Left cardiac atrium (tissue), 4 donors: Measurements from ENCODE around the gene MATCAP1. TPM values are rescaled to one million over a fixed set of nuclear protein-coding genes. Genes with fewer than 3 reads are reported as not detected.
A peak's percentile ranks its signal among the peaks of the same experiment; 100 is the strongest.

Experiments used
- ATAC-seq, 2 donors: fragments of 200-7000 bp; cut with Tn5 transposase; one replicate each; pipeline ENCODE4 v1.9.1; 2020; ENCODE audit warnings: mild to moderate bottlenecking in 2 of 2, moderate library complexity in 2 of 2
- DNase-seq: peaks from one replicate; pipeline ENCODE4 v3.0.0-alpha.2; 2020
- intact Hi-C, 2 donors: fragments of 100-400 bp; cut with DNase I; formaldehyde crosslinking; loops; one replicate each; pipeline versions ENCODE4 v1.14.1 to v1.15.1; 2022 to 2023
- long read RNA-seq: library from polyadenylated mRNA; unstranded; transcript quantifications from one replicate; pipeline ENCODE4 v2.0.0, GENCODE V29; 2021
- total RNA-seq, 2 donors: library from RNA; stranded (reverse); fragmentation: NEBNext Ultra II Directional; extraction: Animal tissue kit (Norgen Biotek cat#: 25700); gene quantifications; one replicate each; pipeline ENCODE4 v1.2.1, GENCODE V29; 2021
- donor health status: DM: no; HTN: yes; CAD: no.
- donor health status: DM: no; HTN: yes; CAD: no; lungs with severe emphysema.
- donor health status: DM: yes; HTN: yes; CAD: no.
- donor health status: Dilated cardiomyopathy.

MATCAP1 gene
- 10 to 100 TPM; 16.8 to 18.1 TPM for total RNA-seq
- long read RNA-seq, partial matches to known transcripts: 1 of 11 reads
- long read RNA-seq, other reads (novel, unspliced or antisense): 6 of 11 reads

GRCh38 chr16:67183627-67184452, at the start of gene MATCAP1:
TSS of gene MATCAP1 (minus strand) at chr16:67183963. CDS start at chr16:67180610, 3,353 bp downstream.
- ATAC-seq (peak; percentile 94 to 96), DNase-seq (peak; percentile 96)
- intact Hi-C loops: loop anchor here (10.0 kb wide), 2 partner anchors 209 to 289 kb away; no protein-coding TSS in a partner anchor

- intact Hi-C loops: no loop called here
- DNase-seq: peak; percentile 12
- ATAC-seq: no peak
These were observed 47.3 kb upstream of the MATCAP1 start for GRCh38 chr16:67230809-67231660.

GRCh38 chr16:67229906-67230808, 46.4 kb upstream of the MATCAP1 start:
- DNase-seq: peak; percentile 18
- no peak for ATAC-seq
- intact Hi-C loops: no loop called here

- no peak for ATAC-seq
- intact Hi-C loops: no loop called here
- DNase-seq: no peak
These were observed 45.1 kb upstream of the MATCAP1 start for GRCh38 chr16:67228905-67229304.

- DNase-seq (no peak), ATAC-seq (no peak)
- intact Hi-C loops: no loop called here
These were observed 44.4 kb upstream of the MATCAP1 start for GRCh38 chr16:67228034-67228785.

GRCh38 chr16:67227567-67227921, 43.8 kb upstream of the MATCAP1 start:
- intact Hi-C loops: no loop called here
- DNase-seq (no peak), ATAC-seq (no peak)

- DNase-seq (peak; percentile 99), ATAC-seq (peak; percentile 97)
- intact Hi-C loops: no loop called here
These were observed 43.2 kb upstream of the MATCAP1 start, which contains the start of gene TMEM208 for GRCh38 chr16:67226804-67227566. TSS of gene TMEM208 (plus strand) at chr16:67227130. CDS start at chr16:67227219, 89 bp downstream.

GRCh38 chr16:67226295-67226803, 42.6 kb upstream of the MATCAP1 start:
- DNase-seq (no peak), ATAC-seq (no peak)
- intact Hi-C loops: no loop called here

- no peak for DNase-seq
- intact Hi-C loops: no loop called here
- no peak for ATAC-seq
These were observed 40.2 kb upstream of the MATCAP1 start for GRCh38 chr16:67223992-67224391.

- ATAC-seq (peak; percentile 89 to 90), DNase-seq (peak; percentile 84)
- intact Hi-C loops: no loop called here
These were observed 33.1 kb upstream of the MATCAP1 start for GRCh38 chr16:67216612-67217490.

GRCh38 chr16:67215706-67216105, 31.9 kb upstream of the MATCAP1 start:
- no peak for ATAC-seq
- intact Hi-C loops: no loop called here

GRCh38 chr16:67213197-67214019, 29.6 kb upstream of the MATCAP1 start:
- intact Hi-C loops: no loop called here
- ATAC-seq (no peak), DNase-seq (no peak)

More at GRCh38 chr16:67215706-67216105, 31.9 kb upstream of the MATCAP1 start:
- no peak for DNase-seq

GRCh38 chr16:67212766-67213165, 29.0 kb upstream of the MATCAP1 start:
- DNase-seq (no peak), ATAC-seq (no peak)
- intact Hi-C loops: no loop called here

- ATAC-seq (no peak), DNase-seq (no peak)
- intact Hi-C loops: no loop called here
These were observed 27.9 kb upstream of the MATCAP1 start for GRCh38 chr16:67211674-67212073.
